Measurements from ENCODE around the gene FGF22. TPM values are rescaled to one million over a fixed set of nuclear protein-coding genes. Genes with fewer than 3 reads are reported as not detected.

FGF22 gene
- not detected in 2 replicates for total RNA-seq (ENCODE audit: low replicate concordance)

GRCh38 chr19:639253-640160, at the start of gene FGF22:
Gene FGF22, plus strand, starts transcription at chr19:639879. Its CDS starts 47 bp downstream, at chr19:639926.

GRCh38 chr19:633068-633785, 6.5 kb upstream of the FGF22 start, which contains the start of gene POLRMT:
Gene POLRMT, minus strand, starts transcription at chr19:633537. Its CDS starts 25 bp downstream, at chr19:633512.

GRCh38 chr19:662962-663681, 23.4 kb downstream of the FGF22 start, which contains the start of gene RNF126:
Gene RNF126, minus strand, starts transcription at chr19:663214. Its CDS starts 93 bp downstream, at chr19:663121.

GRCh38 chr19:676339-677105, 36.8 kb downstream of the FGF22 start, which contains the start of gene FSTL3:
Gene FSTL3, plus strand, starts transcription at chr19:676392. Its CDS starts 32 bp downstream, at chr19:676424.

Other genes with a start within 250 kb of the FGF22 start
- under 0.01 TPM in 1 of 2 replicates, not detected in the other for gene C2CD4C, start 230.7 kb upstream of the FGF22 start, total RNA-seq (ENCODE audit: low replicate concordance)
- 0.08 and 4.1 TPM in 2 replicates for gene SHC2, start 178.8 kb upstream of the FGF22 start, total RNA-seq (ENCODE audit: low replicate concordance)
- not detected in 2 replicates for gene MADCAM1, start 143.4 kb upstream of the FGF22 start, total RNA-seq (ENCODE audit: low replicate concordance)
- 13.9 and 23.9 TPM in 2 replicates for gene TPGS1, start 132.4 kb upstream of the FGF22 start, total RNA-seq (ENCODE audit: low replicate concordance)
- 81.4 and 83.4 TPM in 2 replicates for gene CDC34, start 108.1 kb upstream of the FGF22 start, total RNA-seq (ENCODE audit: low replicate concordance)
- gene GZMM, start 95.8 kb upstream of the FGF22 start, total RNA-seq (ENCODE audit: low replicate concordance) = 0.08 TPM in 1 of 2 replicates, not detected in the other
- gene BSG, start 67.3 kb upstream of the FGF22 start, total RNA-seq (ENCODE audit: low replicate concordance) = 284 and 347 TPM in 2 replicates
- gene HCN2, start 50.0 kb upstream of the FGF22 start, total RNA-seq (ENCODE audit: low replicate concordance) = 0.30 and 1.2 TPM in 2 replicates
- 16.6 and 19.8 TPM in 2 replicates for gene POLRMT, start 6.3 kb upstream of the FGF22 start, total RNA-seq (ENCODE audit: low replicate concordance)
- gene RNF126, start 23.3 kb downstream of the FGF22 start, total RNA-seq (ENCODE audit: low replicate concordance) = 6.2 and 24.2 TPM in 2 replicates
- gene FSTL3, start 36.5 kb downstream of the FGF22 start, total RNA-seq (ENCODE audit: low replicate concordance) = 22.8 and 81.7 TPM in 2 replicates
- gene PRSS57, start 55.6 kb downstream of the FGF22 start, total RNA-seq (ENCODE audit: low replicate concordance) = not detected in 2 replicates
- gene PALM, start 69.1 kb downstream of the FGF22 start, total RNA-seq (ENCODE audit: low replicate concordance) = 6.0 and 26.7 TPM in 2 replicates
- under 0.01 TPM in 1 of 2 replicates, not detected in the other for gene MISP, start 111.2 kb downstream of the FGF22 start, total RNA-seq (ENCODE audit: low replicate concordance)
- 77.1 and 91.9 TPM in 2 replicates for gene PTBP1, start 157.6 kb downstream of the FGF22 start, total RNA-seq (ENCODE audit: low replicate concordance)
- 0.15 and 1.2 TPM in 2 replicates for gene PLPPR3, start 182.1 kb downstream of the FGF22 start, total RNA-seq (ENCODE audit: low replicate concordance)
- not detected in 2 replicates for gene AZU1, start 188.0 kb downstream of the FGF22 start, total RNA-seq (ENCODE audit: low replicate concordance)
- gene PRTN3, start 201.1 kb downstream of the FGF22 start, total RNA-seq (ENCODE audit: low replicate concordance) = not detected in 2 replicates
- gene ELANE, start 212.4 kb downstream of the FGF22 start, total RNA-seq (ENCODE audit: low replicate concordance) = 0.15 TPM in 1 of 2 replicates, not detected in the other
- gene CFD, start 219.8 kb downstream of the FGF22 start, total RNA-seq (ENCODE audit: low replicate concordance) = 0.83 and 156 TPM in 2 replicates

All from smooth muscle cell of the coronary artery (primary cell).